Skeletal muscle satellite cell (primary cell): Measurements from ENCODE around the gene IKBIP. TPM values are rescaled to one million over a fixed set of nuclear protein-coding genes. Genes with fewer than 3 reads are reported as not detected.
A peak's percentile ranks its signal among the peaks of the same experiment; 100 is the strongest.

ENCODE experiments used
- H3K27me3 ChIP-seq: 2 replicates; pipeline ENCODE4 v1.7.0; 2013; ENCODE audit warnings: low read length; ENCODE audit not compliant: control insufficient read depth, insufficient read depth
- H3K36me3 ChIP-seq: 2 replicates; pipeline ENCODE4 v1.7.0; 2013; ENCODE audit warnings: mild to moderate bottlenecking, control low read depth, low read length; ENCODE audit not compliant: insufficient read depth
- H3K4me1 ChIP-seq: 2 replicates; pipeline ENCODE4 v1.7.0; 2013; ENCODE audit warnings: low read length; ENCODE audit not compliant: control insufficient read depth, insufficient read depth
- H3K4me2 ChIP-seq: 2 replicates; pipeline ENCODE4 v1.7.0; 2013; ENCODE audit warnings: mild to moderate bottlenecking, low read length
- H3K4me3 ChIP-seq: 2 replicates; pipeline ENCODE4 v1.7.0; 2013; ENCODE audit warnings: low read length
- H3K9ac ChIP-seq: 2 replicates; pipeline ENCODE4 v1.7.0; 2013; ENCODE audit warnings: mild to moderate bottlenecking, low read depth, low read length, moderate library complexity
- H3K9me3 ChIP-seq: replicated peaks from 2 replicates; pipeline ENCODE4 v1.7.0; 2013; ENCODE audit warnings: mild to moderate bottlenecking, control low read depth, low read length
- total RNA-seq: library from RNA; depleted of rRNA; stranded (reverse); fragments of >200 nt; gene quantifications from 2 replicates; pipeline ENCODE4 v1.2.3, GENCODE V29; 2012; rRNA removed

The IKBIP gene
- total RNA-seq, result 86.4 and 86.7 TPM in 2 replicates

- Histone ChIP-seq H3K4me1 (peaks cover 9% of the 10 kb centered on the region), H3K4me2 (peak within 1 kb of the TSS; percentile 83), H3K27me3 (no peaks in the 10 kb centered on the region), H3K36me3 (peaks cover 13% of the 10 kb centered on the region), H3K9ac (peak within 1 kb of the TSS; percentile 94), H3K4me3 (peak within 1 kb of the TSS; percentile 92), H3K9me3 (no peaks in the 10 kb centered on the region)
Observed at GRCh38 chr12:98644712-98645571, at the start of gene IKBIP, which contains the start of gene APAF1. TSS of gene IKBIP (minus strand) at chr12:98644788. CDS start at chr12:98644701, 87 bp downstream. TSS of gene APAF1 (plus strand) at chr12:98645290. CDS start at chr12:98648360, 3,070 bp downstream.

GRCh38 chr12:98691351-98691750 lies 46.8 kb upstream of the IKBIP start:
- Histone ChIP-seq H3K27me3 (no peaks in the 10 kb centered on the region), H3K4me1 (no peaks in the 10 kb centered on the region), H3K36me3 (peaks cover 25% of the 10 kb centered on the region), H3K4me3 (no peak overlapping the region), H3K9ac (no peak overlapping the region), H3K9me3 (no peaks in the 10 kb centered on the region), H3K4me2 (no peak overlapping the region)

GRCh38 chr12:98686603-98687002 lies 42.0 kb upstream of the IKBIP start:
- H3K9me3 ChIP-seq, result no peaks in the 10 kb centered on the region
- no peaks in the 10 kb centered on the region for H3K4me1 ChIP-seq
- H3K27me3 ChIP-seq, result no peaks in the 10 kb centered on the region
- no peak overlapping the region for H3K4me2 ChIP-seq
- H3K4me3 ChIP-seq, result no peak overlapping the region
- H3K36me3 ChIP-seq, result peaks cover 50% of the 10 kb centered on the region
- H3K9ac ChIP-seq, result no peak overlapping the region

DNA sequence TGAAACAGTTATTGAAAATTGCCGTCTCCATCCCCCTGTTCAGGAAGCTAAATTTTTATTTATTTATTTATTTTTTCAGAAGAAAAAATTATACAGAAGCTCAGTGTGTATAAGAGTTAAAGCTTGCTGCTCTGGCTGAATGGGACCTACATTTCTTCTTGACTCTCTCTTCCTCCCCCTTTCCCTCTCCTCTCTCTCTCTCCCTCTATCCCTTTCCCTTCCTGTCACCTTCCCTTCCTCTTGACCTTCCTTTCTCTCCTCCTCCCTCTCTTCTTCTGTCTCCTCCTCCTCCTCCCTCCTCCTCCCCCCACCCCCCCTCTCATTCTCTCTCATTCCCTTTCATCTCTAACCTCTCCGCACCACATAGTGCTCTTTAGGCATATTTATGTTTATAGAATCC lies 39.6 kb upstream of the IKBIP start:
- Histone ChIP-seq H3K27me3 (no peaks in the 10 kb centered on the region), H3K9me3 (no peaks in the 10 kb centered on the region), H3K4me2 (no peak overlapping the region), H3K36me3 (peaks cover 54% of the 10 kb centered on the region), H3K4me3 (no peak overlapping the region), H3K4me1 (no peaks in the 10 kb centered on the region), H3K9ac (no peak overlapping the region)

DNA sequence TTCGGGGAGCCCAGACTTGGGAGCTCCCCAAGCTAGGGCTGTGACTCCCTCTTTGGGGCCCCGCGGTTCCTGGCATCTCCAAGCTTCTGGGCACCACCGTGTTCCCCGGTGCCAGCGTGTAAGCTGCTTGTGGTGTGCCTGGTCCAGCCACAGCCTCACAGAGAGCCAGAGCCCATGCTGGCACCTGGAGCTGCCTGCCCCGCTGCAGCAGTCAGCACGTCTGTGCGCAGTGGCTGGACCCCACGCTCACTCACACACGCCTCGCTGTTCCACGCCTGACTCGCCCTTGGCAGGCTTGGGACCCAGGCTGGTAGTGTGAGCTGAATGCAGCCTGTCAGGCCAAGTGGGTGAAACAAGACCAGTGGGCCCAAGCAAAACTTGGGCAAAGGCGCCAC lies 35.0 kb upstream of the IKBIP start:
- no peak overlapping the region for H3K4me3 ChIP-seq
- H3K36me3 ChIP-seq, result peaks cover 51% of the 10 kb centered on the region
- no peaks in the 10 kb centered on the region for H3K9me3 ChIP-seq
- H3K27me3 ChIP-seq, result no peaks in the 10 kb centered on the region
- H3K4me2 ChIP-seq, result no peak overlapping the region
- no peaks in the 10 kb centered on the region for H3K4me1 ChIP-seq
- H3K9ac ChIP-seq, result no peak overlapping the region

- H3K27me3 ChIP-seq, result no peaks in the 10 kb centered on the region
- H3K4me3 ChIP-seq, result no peak overlapping the region
- H3K4me1 ChIP-seq, result no peaks in the 10 kb centered on the region
- H3K9ac ChIP-seq, result no peak overlapping the region
- peaks cover 53% of the 10 kb centered on the region for H3K36me3 ChIP-seq
- no peaks in the 10 kb centered on the region for H3K9me3 ChIP-seq
- no peak overlapping the region for H3K4me2 ChIP-seq
Observed at GRCh38 chr12:98678946-98679610, 34.5 kb upstream of the IKBIP start.

GRCh38 chr12:98678236-98678945 lies 33.8 kb upstream of the IKBIP start:
- Histone ChIP-seq H3K4me2 (no peak overlapping the region), H3K36me3 (peaks cover 47% of the 10 kb centered on the region), H3K9ac (no peak overlapping the region), H3K4me1 (no peaks in the 10 kb centered on the region), H3K4me3 (no peak overlapping the region), H3K9me3 (no peaks in the 10 kb centered on the region), H3K27me3 (no peaks in the 10 kb centered on the region)

DNA sequence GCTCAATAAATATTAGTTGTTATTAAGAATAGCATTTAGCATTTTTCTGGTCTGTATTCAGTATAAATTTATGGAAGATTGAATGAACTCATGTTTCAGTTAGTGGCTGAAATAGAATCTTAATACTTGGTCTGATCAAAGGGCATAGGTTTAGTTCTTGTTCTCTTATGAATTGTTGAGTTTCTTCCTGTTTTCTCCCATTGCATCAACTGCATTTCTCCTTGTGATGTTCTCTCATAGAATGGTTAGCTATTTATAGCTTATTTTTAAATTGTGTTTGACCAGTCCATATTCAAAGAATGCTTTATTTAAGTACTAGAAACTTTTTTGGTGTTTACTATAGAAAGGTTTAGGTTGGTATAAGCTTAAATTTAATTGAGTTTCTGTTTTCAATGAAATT lies 30.3 kb upstream of the IKBIP start:
- peaks cover 29% of the 10 kb centered on the region for H3K36me3 ChIP-seq

GRCh38 chr12:98671459-98671858 lies 26.9 kb upstream of the IKBIP start:
- H3K9ac ChIP-seq, result no peak overlapping the region
- H3K4me2 ChIP-seq, result no peak overlapping the region
- no peaks in the 10 kb centered on the region for H3K9me3 ChIP-seq
- no peaks in the 10 kb centered on the region for H3K27me3 ChIP-seq
- H3K4me1 ChIP-seq, result no peaks in the 10 kb centered on the region
- H3K36me3 ChIP-seq, result peaks cover 35% of the 10 kb centered on the region
- H3K4me3 ChIP-seq, result no peak overlapping the region

More for the DNA sequence above, 30.3 kb upstream of the IKBIP start:
- Histone ChIP-seq H3K4me1 (no peaks in the 10 kb centered on the region), H3K9me3 (no peaks in the 10 kb centered on the region), H3K4me2 (no peak overlapping the region), H3K9ac (no peak overlapping the region), H3K27me3 (no peaks in the 10 kb centered on the region), H3K4me3 (no peak overlapping the region)

DNA sequence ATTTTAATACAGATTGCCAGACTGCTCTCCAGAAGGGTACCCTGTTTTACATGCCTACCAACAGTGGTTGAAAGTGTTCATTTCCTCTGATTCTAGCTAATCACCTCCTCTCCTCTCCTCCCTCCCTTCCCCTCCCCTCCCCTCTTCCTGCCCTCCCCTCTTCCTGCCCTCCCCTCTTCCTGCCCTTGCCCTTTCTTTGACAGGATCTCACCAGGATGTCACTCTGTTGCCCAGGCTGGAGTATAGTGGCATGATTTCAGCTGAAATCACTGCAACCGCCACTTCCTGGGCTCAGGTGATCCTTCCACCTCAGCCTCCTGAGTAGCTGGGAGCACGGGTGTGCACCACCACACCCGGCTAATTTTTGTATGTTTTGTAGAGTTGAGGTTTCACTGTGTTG lies 25.2 kb upstream of the IKBIP start:
- no peaks in the 10 kb centered on the region for H3K4me1 ChIP-seq
- no peaks in the 10 kb centered on the region for H3K9me3 ChIP-seq
- H3K9ac ChIP-seq, result no peak overlapping the region
- H3K4me3 ChIP-seq, result no peak overlapping the region
- no peaks in the 10 kb centered on the region for H3K27me3 ChIP-seq
- no peak overlapping the region for H3K4me2 ChIP-seq
- H3K36me3 ChIP-seq, result peaks cover 50% of the 10 kb centered on the region

- Histone ChIP-seq H3K36me3 (peaks cover 57% of the 10 kb centered on the region), H3K9ac (no peak overlapping the region), H3K27me3 (no peaks in the 10 kb centered on the region), H3K4me2 (no peak overlapping the region), H3K9me3 (no peaks in the 10 kb centered on the region), H3K4me1 (peaks cover 4% of the 10 kb centered on the region), H3K4me3 (no peak overlapping the region)
Observed at GRCh38 chr12:98660521-98660920, 15.9 kb upstream of the IKBIP start.
